Activated naive CD4-positive, alpha-beta T cell treated with anti-CD3 and anti-CD28 coated beads, Interleukin-2, amount 50 U/mL, for 24 hours (primary cell): ENCODE results near the gene LPO.

Source experiments
- H3K27ac Mint-ChIP-seq: one replicate; pipeline ENCODE4 v1.8.0; 2021; ENCODE audit warnings: mild to moderate bottlenecking, mixed read lengths
- H3K27me3 Mint-ChIP-seq: one replicate; pipeline ENCODE4 v1.8.0; 2021; ENCODE audit warnings: mixed read lengths
- H3K36me3 Mint-ChIP-seq: one replicate; pipeline ENCODE4 v1.8.0; 2021; ENCODE audit warnings: mixed read lengths
- H3K4me1 Mint-ChIP-seq: one replicate; pipeline ENCODE4 v1.8.0; 2021; ENCODE audit warnings: mixed read lengths
- H3K4me3 Mint-ChIP-seq: one replicate; pipeline ENCODE4 v1.8.0; 2021; ENCODE audit warnings: mild to moderate bottlenecking, mixed read lengths
- H3K9me3 Mint-ChIP-seq: one replicate; pipeline ENCODE4 v1.8.0; 2021; ENCODE audit warnings: mixed read lengths

LPO gene

DNA sequence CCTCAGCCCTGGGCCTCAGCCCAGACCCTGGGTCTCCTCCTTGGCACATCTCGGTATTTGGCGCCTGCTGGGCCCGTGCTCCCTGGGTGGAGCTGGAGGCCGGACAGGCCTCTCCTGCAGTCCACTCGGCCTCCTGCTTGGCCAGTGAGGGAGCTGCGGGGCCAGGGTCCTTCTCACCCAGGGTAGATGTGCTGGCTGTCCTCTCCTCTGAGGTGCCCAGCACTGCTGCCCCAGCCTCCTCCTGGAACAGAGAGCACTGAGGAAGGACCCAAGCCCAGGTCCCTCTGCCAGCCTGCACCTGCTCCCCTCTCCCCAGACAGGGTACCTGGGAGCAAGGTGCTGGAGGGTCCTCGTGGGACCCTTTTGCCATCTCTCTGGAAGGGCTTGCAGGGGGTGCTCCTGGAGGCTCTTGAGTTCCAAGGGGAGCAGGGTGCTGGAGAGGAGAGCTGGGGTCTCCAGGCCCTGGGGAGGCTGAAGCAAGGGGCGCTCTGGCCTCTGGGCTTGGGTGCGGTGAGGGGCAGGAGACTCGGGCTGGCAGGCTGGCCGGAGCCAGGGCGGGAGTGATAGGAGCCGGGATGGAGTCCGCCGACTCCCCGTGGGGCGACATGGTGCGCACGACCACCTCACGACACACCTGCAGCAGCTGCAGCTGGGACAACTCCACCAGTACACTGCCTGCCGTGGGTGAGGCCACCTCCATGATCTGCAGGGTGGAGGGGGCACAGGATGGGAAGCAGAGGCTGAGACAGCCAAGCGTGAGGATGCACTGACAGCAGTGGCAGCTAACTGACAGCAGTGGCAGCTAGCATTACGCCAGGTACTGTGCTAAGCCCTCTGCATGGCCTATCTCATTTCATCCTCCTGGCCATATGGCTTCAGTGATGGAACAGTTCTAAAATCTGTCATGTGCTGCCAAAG, 72.4 kb downstream of the LPO start:
- Mint-ChIP-seq H3K9me3 (no peaks in the 10 kb centered on the region), H3K27ac (no peak overlapping the region), H3K4me1 (no peaks in the 10 kb centered on the region), H3K4me3 (no peak overlapping the region), H3K27me3 (no peaks in the 10 kb centered on the region), H3K36me3 (no peaks in the 10 kb centered on the region)

DNA sequence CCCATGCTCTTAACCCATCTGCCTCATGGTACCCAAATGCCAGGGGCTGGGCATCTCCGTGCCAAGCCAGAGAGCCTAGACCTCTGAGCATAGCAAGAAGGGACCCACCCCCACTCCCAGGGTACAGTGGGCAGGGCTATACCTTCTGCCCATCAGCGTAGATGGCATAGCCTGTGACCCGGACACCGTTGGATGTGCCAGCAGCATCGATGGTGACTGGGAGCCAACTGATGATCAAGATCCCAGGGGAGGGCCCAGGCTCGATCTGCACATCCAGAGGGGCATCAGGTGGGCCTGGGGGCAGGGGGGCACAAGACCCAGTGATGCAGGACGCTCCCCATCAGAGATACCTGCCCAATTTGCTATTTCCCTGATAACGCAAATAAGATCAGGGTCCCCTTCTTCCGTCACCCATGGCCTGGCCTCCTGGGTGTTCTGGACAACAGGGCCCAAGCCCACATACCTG, 73.1 kb downstream of the LPO start:
- Mint-ChIP-seq H3K4me1 (no peaks in the 10 kb centered on the region), H3K4me3 (no peak overlapping the region), H3K27ac (no peak overlapping the region), H3K36me3 (no peaks in the 10 kb centered on the region), H3K9me3 (no peaks in the 10 kb centered on the region), H3K27me3 (no peaks in the 10 kb centered on the region)

DNA sequence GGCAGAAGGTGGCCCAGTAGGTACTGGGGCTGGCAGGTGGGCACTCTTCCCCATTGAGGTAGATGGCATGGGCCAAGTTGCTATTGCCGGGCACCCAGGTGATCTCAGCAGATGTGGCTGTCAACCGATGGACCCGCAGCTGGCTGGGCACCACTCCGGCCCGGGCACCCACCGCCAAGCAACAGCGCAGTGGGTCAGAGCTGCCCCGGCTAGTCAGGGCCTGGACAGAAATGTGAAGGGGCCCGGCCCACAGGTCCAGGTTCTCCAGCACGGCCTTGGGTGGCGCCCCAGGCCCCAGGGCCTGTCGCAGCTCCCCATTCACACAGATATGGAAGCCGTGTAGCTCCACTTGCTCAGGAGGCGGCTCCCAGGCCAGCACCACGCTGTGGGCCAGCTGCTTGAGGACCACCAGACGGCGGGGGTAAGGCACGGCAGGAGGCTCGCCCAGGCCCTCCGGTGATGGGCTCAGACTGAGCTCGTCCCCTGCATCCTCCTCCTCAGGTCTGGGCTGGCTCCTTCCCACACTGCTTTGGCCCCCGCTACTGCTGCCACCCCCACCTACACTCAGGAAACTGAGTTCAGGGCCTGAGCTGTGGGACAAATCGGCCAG, 73.7 kb downstream of the LPO start:
- Mint-ChIP-seq H3K9me3 (no peaks in the 10 kb centered on the region), H3K36me3 (no peaks in the 10 kb centered on the region), H3K4me1 (peaks cover under 1% of the 10 kb centered on the region), H3K27ac (no peak overlapping the region), H3K4me3 (no peak overlapping the region), H3K27me3 (no peaks in the 10 kb centered on the region)

DNA sequence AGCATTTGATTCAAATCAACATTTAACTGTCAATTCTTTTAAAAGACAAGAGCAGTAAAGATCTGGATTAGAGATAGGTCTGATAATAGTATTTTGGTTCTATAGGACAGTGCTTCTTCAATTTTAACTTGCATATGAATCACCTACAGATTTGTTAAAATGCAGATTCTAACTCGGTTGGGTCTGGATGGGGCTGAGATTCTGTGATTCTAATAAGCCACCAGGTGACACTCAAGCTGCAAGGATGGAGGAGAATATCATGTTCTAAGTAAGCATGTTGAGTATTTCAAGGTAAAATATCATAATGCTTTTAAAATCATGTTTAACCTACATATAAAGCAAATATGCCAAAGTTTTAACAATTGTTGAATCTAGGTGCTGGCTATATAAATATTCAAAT, 74.4 kb downstream of the LPO start:
- H3K27ac Mint-ChIP-seq = no peak overlapping the region
- no peak overlapping the region for H3K4me3 Mint-ChIP-seq

DNA sequence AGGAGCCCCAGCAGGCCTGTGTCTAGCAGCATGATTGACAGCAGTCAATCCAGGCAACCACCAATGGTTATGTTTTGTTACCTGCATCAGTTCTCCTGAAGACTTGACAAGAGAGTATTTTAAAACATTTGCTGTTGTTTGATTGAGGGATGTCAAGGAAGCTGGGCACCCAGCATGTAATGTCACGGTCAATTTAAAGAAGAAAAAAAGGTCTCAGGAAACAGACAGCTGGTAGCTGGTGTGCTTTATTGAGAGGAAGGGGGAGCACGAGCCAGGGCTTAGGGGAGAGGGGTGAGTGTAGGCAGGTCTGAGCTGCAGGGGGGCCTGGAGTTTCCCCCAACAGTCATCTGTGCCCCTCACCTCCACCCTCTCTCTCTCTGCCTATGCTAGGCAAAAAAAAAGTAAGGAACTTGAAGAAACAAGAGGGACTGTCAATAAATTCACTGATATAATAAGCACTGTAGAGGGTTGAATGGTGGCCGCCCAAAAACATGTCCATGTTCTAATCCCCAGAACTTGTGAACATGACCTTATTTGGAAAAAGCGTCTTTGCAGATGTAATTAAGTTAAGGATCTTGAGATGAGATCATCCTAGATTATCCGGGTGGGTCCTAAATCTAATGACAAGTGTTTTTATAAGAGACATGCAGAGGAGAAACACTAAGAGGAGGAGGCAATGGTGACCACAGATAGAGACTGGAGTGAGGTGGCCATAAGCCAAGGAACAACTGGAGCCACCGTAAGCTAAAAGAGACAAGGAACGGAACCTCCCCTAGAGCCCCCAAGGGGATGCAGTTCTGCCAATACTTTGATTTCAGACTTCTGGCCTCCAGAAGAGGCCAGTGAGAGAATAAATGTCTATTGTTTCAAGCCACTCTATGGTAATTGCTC, 75.7 kb downstream of the LPO start:
- peak overlapping the region; percentile 3 for H3K27ac Mint-ChIP-seq

More for the DNA sequence above, 74.4 kb downstream of the LPO start:
- no peaks in the 10 kb centered on the region for H3K36me3 Mint-ChIP-seq
- H3K27me3 Mint-ChIP-seq = no peaks in the 10 kb centered on the region
- peaks cover 8% of the 10 kb centered on the region for H3K4me1 Mint-ChIP-seq
- H3K9me3 Mint-ChIP-seq = no peaks in the 10 kb centered on the region

DNA sequence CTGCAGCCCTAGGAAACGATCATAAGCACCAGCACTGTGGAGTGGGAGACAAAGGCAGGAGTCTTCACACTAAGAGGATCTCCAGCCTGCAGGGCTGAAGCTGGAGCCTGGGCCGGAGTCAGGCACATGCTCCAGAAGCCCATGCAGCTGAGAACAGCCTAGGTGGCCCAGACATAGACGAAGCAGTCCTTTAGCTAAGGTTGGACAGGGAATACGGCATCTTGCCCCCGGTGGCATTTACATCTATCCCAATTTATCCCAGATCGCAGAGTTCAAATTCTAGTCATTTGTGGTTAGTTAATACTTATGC, 76.3 kb downstream of the LPO start:
- Mint-ChIP-seq H3K36me3 (no peaks in the 10 kb centered on the region), H3K4me3 (no peak overlapping the region), H3K27me3 (no peaks in the 10 kb centered on the region), H3K27ac (no peak overlapping the region), H3K9me3 (no peaks in the 10 kb centered on the region), H3K4me1 (peaks cover 12% of the 10 kb centered on the region)

More for the DNA sequence above, 75.7 kb downstream of the LPO start:
- Mint-ChIP-seq H3K27me3 (no peaks in the 10 kb centered on the region), H3K4me3 (no peak overlapping the region), H3K36me3 (no peaks in the 10 kb centered on the region), H3K4me1 (peaks cover 12% of the 10 kb centered on the region), H3K9me3 (no peaks in the 10 kb centered on the region)

DNA sequence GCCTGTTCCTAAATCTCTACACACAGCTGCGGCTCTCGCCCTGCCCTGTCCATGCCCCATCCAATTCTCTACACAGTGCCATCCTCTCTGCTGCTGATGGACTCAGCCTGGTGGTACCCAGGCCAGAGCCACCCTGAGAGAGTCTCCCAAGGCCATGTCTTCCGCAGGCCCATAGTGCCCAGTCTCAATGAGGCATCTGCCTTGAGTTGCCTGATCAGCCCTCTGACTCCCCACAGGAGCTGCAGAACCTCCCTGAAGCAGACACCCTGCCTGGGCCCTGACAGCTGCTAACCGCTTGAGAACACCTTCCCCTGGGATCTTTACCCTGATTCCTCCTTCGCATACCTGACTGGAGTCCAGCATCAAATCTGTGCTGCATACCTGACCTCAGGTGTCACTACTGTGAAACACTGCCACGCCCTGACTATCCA, 76.9 kb downstream of the LPO start:
- Mint-ChIP-seq H3K4me3 (no peak overlapping the region), H3K36me3 (no peaks in the 10 kb centered on the region), H3K27me3 (no peaks in the 10 kb centered on the region), H3K9me3 (no peaks in the 10 kb centered on the region), H3K4me1 (peaks cover 12% of the 10 kb centered on the region), H3K27ac (no peak overlapping the region)

DNA sequence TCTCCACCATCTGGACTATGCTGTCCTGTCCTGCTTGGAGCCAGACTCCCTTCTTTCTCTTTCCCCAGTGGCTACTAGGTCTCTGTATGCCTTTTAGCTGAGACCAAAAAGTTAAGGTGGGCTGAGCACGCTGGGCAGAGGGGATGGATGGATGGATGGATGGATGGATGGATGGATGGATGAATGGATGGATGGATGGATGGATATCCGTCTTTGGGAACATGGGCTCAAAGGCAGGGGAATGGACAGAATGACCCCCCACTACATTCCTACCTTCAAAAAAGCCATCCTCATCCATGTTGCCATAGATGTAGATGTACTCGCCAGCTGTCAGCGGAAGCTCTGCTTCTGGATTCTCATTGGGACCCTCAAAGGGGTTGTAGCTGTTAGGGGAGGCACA, 77.4 kb downstream of the LPO start:
- Mint-ChIP-seq H3K27ac (no peak overlapping the region), H3K4me3 (no peak overlapping the region), H3K27me3 (no peaks in the 10 kb centered on the region), H3K36me3 (no peaks in the 10 kb centered on the region), H3K9me3 (no peaks in the 10 kb centered on the region), H3K4me1 (peaks cover 12% of the 10 kb centered on the region)

DNA sequence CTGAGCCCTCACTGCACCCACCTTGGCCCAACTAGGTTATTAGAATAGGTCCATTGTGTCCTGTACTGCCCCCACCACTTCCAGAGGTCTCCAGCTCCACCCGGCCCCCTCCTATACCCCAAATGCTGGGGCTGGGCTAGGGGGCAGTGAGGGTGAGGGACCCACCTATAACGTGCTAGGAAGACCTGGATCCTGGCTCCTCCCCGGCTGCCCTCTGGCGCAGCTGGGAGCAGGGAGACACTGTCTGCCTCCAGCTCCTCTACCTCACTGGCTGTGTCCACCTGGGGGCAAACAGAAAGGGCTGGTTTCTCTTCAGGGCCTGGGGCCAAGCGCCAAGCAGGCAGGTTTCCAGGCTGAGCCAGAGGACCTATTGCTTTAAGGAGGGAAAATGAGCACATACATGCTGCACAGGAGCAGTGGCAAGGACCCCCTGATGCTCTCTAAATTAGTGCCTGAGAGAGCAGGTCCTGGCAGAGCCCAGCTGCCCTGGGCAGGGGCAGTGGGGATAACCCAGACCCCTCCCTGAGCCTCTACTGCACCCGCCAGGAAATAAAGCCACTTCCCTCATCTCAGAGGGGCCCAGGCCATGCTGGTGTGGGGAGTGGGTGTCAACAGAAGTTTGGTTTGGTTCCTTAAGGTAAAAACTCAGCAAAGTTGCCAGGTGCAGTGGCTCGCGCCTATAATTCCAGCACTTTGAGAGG, 78.0 kb downstream of the LPO start:
- Mint-ChIP-seq H3K4me3 (no peak overlapping the region), H3K4me1 (peaks cover 12% of the 10 kb centered on the region), H3K27ac (no peak overlapping the region), H3K9me3 (no peaks in the 10 kb centered on the region), H3K36me3 (no peaks in the 10 kb centered on the region), H3K27me3 (no peaks in the 10 kb centered on the region)

DNA sequence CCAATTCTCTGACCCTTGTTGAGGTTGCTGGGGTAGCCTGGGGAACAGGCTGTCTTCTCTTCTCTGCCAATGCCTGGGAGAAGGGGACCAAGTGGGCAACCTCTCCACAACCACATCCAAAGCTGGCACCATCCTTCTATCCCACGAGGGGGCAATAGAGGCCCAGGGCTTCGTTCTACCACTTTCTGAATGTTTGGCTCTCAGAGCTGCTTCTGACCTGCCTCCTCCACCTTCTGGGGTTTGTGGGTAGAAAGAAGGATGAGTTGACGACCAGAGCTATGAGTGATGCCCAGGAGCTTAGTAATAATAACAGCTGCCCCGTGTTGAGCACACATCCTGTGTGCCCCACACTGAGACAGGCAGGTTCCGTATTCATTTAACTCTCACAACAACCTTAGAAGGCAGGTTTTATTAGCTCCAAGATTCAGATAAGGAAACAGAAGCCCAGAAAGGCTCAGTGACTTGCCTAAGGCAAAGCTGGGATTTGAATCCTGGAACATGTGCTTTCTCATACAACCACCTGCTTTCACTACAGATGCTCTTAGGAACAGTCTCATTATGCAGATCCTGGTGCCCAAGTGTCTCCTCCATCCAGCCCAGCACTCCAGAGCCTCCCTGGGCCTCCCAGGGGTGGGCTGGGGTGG, 79.2 kb downstream of the LPO start:
- no peaks in the 10 kb centered on the region for H3K9me3 Mint-ChIP-seq
- no peaks in the 10 kb centered on the region for H3K27me3 Mint-ChIP-seq
- peak overlapping the region; percentile 96 for H3K27ac Mint-ChIP-seq
- peaks cover 12% of the 10 kb centered on the region for H3K4me1 Mint-ChIP-seq
- peak overlapping the region; percentile 53 for H3K4me3 Mint-ChIP-seq
- H3K36me3 Mint-ChIP-seq = no peaks in the 10 kb centered on the region

DNA sequence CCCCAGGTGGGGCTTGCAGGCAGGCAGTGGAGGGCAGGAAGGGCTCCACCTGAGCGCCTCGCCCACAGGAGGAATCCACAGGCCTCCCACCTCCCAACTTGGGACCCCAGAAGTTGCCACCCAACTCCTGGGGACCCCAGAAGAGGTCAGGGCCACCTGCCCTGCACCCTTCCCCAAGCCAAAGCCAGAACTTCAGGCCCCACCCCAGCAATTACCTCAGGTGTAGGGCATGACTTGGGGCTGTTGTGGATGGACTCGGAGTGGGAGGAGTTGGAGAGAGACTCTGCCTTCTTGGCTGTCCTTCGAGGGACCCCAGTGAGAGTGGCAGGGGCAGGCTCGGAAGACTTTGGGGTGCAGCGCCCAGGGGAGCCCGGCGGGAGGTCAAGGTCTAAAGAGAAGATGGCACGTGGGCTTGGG, 79.7 kb downstream of the LPO start:
- Mint-ChIP-seq H3K4me1 (peaks cover 12% of the 10 kb centered on the region), H3K27ac (peak overlapping the region; percentile 55), H3K27me3 (no peaks in the 10 kb centered on the region), H3K9me3 (no peaks in the 10 kb centered on the region), H3K36me3 (no peaks in the 10 kb centered on the region), H3K4me3 (no peak overlapping the region)
